ENCODE results near the gene ADRM1. TPM values are rescaled to one million over a fixed set of nuclear protein-coding genes. Genes with fewer than 3 reads are reported as not detected.

The ADRM1 gene
- total RNA-seq, 1 donor from 2014 or later, result 52.3 TPM

DNA sequence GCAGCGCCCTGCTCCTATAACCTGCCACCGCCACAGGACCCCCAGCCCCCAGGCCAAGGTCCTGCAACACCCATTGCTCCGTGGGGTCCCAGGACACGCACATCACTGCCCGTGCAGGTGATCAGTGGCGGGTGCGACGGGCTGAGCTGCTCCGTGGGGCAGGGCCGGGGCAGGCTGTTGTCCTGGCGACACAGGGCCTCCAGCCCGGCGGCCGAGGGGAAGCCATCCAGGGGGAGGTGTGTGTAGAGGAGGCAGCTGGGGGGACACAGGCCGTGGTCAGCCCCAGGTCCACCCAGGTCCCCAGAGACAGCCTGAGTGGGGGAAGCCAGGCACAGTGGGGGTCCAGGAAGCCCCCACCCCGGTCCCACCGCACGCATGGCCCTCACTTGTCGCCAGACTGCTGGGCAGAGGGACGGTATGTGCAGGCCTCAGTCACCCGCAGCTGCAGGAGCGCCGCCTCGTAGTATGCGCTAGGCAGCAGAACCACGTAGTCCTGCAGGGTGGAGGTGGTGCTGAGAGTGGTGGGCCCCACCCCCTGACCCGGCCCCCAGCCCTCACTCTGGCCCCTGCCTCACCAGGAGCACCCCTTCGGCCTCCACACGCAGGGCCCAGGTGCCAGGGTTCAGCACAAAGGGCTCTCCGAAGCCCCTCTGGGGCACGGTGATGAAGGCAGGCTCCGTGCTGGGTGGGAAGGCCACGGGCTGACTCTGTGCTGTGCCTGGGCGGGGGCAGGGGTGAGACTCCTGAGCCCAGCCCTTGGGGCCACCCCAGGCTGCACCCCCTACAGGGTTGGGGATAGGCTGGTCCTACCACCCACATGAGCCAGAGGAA, 30.4 kb downstream of the ADRM1 start:
- Histone ChIP-seq H3K27ac (no peak overlapping the region), H3K36me3 (no peaks in the 10 kb centered on the region), H2AFZ (replicated peaks) (no peak overlapping the region), H3K27me3 (no peaks in the 10 kb centered on the region), H3K9me3 (ENCODE audit: low read depth) (no peaks in the 10 kb centered on the region), H3F3A (ENCODE audit: low read depth) (no peaks in the 10 kb centered on the region), H4K20me1 (ENCODE audit: low read depth) (no peaks in the 10 kb centered on the region), H3K4me2 (no peak overlapping the region), H3K79me2 (ENCODE audit: low read depth) (no peaks in the 10 kb centered on the region), H3K4me1 (no peaks in the 10 kb centered on the region), H3K9ac (no peak overlapping the region), H3K4me3 (no peak overlapping the region)
- no peaks in the 10 kb centered on the region for H3K4me1 Mint-ChIP-seq
- no peak for DNase-seq (ENCODE audit: low spot score)
- no peaks in the 10 kb centered on the region for H3K36me3 Mint-ChIP-seq
- no peak overlapping the region for H3K27ac Mint-ChIP-seq
- H3K4me3 Mint-ChIP-seq, result no peak overlapping the region
- H3K27me3 Mint-ChIP-seq (ENCODE audit: insufficient read depth, low read depth), result no peaks in the 10 kb centered on the region
- TF ChIP-seq EZH2 (IDR thresholded peaks at IDR 0.05) (no peak), EZH2phosphoT487 (IDR thresholded peaks at IDR 0.05) (no peak)
- TF ChIP-seq, protein P1, sequence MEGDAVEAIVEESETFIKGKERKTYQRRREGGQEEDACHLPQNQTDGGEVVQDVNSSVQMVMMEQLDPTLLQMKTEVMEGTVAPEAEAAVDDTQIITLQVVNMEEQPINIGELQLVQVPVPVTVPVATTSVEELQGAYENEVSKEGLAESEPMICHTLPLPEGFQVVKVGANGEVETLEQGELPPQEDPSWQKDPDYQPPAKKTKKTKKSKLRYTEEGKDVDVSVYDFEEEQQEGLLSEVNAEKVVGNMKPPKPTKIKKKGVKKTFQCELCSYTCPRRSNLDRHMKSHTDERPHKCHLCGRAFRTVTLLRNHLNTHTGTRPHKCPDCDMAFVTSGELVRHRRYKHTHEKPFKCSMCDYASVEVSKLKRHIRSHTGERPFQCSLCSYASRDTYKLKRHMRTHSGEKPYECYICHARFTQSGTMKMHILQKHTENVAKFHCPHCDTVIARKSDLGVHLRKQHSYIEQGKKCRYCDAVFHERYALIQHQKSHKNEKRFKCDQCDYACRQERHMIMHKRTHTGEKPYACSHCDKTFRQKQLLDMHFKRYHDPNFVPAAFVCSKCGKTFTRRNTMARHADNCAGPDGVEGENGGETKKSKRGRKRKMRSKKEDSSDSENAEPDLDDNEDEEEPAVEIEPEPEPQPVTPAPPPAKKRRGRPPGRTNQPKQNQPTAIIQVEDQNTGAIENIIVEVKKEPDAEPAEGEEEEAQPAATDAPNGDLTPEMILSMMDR (IDR thresholded peaks at IDR 0.05), result no peak
- no peaks in the 10 kb centered on the region for H3K9me3 Mint-ChIP-seq

DNA sequence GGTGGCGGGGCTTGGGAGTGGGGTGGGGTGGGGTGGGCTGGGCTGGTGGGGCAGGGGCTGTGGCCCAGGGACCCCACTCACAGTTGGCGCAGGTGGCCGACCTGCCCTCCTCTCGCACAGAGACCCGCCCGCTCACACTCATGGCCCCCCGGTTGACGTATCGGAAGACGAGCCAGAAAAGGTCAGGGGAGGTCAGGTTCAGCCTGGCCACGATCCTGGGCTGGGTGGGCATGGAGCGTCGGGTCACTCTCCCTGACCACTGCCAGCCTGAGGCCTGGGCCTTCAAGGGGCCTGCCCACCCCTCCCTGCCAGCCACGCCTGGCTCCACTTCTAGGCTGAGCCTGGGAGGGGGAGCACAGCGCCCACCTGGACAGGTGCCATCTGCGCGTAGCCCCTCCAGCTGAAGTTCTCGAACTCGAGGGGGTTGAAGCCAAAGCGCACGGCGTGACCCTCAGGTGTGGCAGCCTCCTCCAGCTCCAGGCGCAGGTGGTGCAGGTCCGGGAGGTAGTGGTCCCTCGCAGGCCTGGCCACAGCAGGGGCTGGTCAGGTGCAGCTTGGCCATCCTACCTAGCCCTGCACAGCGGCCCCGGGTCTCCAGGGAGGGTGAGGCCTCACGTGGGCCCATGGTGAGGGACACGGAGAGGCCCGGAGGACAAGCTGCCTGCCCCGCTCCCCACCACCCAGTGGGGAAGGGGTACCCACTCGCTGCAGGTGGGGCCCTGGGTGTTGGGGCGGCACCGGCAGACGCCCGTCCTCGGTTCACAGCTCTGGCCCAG, 31.2 kb downstream of the ADRM1 start:
- Histone ChIP-seq H3K79me2 (ENCODE audit: low read depth) (no peaks in the 10 kb centered on the region), H4K20me1 (ENCODE audit: low read depth) (no peaks in the 10 kb centered on the region), H3K4me2 (no peak overlapping the region), H3K27me3 (no peaks in the 10 kb centered on the region), H3F3A (ENCODE audit: low read depth) (no peaks in the 10 kb centered on the region), H3K4me1 (no peaks in the 10 kb centered on the region), H3K4me3 (no peak overlapping the region), H3K27ac (no peak overlapping the region), H3K9ac (no peak overlapping the region), H3K36me3 (no peaks in the 10 kb centered on the region), H3K9me3 (ENCODE audit: low read depth) (no peaks in the 10 kb centered on the region), H2AFZ (replicated peaks) (no peak overlapping the region)
- H3K4me1 Mint-ChIP-seq, result no peaks in the 10 kb centered on the region
- no peaks in the 10 kb centered on the region for H3K27me3 Mint-ChIP-seq (ENCODE audit: insufficient read depth, low read depth)
- no peak overlapping the region for H3K4me3 Mint-ChIP-seq
- H3K36me3 Mint-ChIP-seq, result no peaks in the 10 kb centered on the region
- H3K9me3 Mint-ChIP-seq, result no peaks in the 10 kb centered on the region
- DNase-seq (ENCODE audit: low spot score), result no peak
- TF ChIP-seq EZH2 (IDR thresholded peaks at IDR 0.05) (no peak), EZH2phosphoT487 (IDR thresholded peaks at IDR 0.05) (no peak)
- TF ChIP-seq, protein P1 (IDR thresholded peaks at IDR 0.05), result no peak
- H3K27ac Mint-ChIP-seq, result no peak overlapping the region

DNA sequence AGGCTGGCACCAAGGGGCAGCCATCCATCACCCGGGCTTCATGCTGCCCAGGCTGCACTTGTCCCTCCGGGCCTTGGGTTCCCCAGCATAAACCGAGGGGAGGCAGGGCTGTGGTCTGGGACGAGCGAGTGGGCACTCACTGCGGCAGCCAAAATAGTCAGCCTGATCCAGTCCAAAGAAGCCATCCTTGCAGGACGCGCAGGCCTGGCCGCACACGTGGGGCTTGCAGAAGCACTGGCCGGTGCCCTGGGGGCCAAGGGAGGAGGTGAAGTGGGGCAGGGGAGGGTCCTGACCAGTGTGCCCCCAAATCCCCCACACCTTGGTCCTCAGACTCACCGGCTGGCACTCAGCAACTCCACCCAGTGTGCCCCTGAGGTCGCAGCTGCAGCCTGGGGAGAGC, 32.1 kb downstream of the ADRM1 start:
- TF ChIP-seq, protein P1 (IDR thresholded peaks at IDR 0.05), result no peak
- TF ChIP-seq EZH2phosphoT487 (IDR thresholded peaks at IDR 0.05), result no peak
- no peak for TF ChIP-seq EZH2 (IDR thresholded peaks at IDR 0.05)
- peaks cover 2% of the 10 kb centered on the region for H3K27me3 Mint-ChIP-seq (ENCODE audit: insufficient read depth, low read depth)
- no peak overlapping the region for H2AFZ ChIP-seq (replicated peaks)

More for the DNA sequence above, 32.1 kb downstream of the ADRM1 start:
- H3K27ac Mint-ChIP-seq, result no peak overlapping the region
- Histone ChIP-seq H3K4me2 (no peak overlapping the region), H4K20me1 (ENCODE audit: low read depth) (no peaks in the 10 kb centered on the region), H3K4me3 (no peak overlapping the region), H3K27ac (no peak overlapping the region), H3F3A (ENCODE audit: low read depth) (peaks cover 4% of the 10 kb centered on the region), H3K79me2 (ENCODE audit: low read depth) (no peaks in the 10 kb centered on the region), H3K27me3 (no peaks in the 10 kb centered on the region), H3K4me1 (no peaks in the 10 kb centered on the region), H3K9ac (no peak overlapping the region), H3K36me3 (no peaks in the 10 kb centered on the region), H3K9me3 (ENCODE audit: low read depth) (no peaks in the 10 kb centered on the region)
- H3K4me3 Mint-ChIP-seq, result no peak overlapping the region
- no peak for DNase-seq (ENCODE audit: low spot score)
- peaks cover under 1% of the 10 kb centered on the region for H3K36me3 Mint-ChIP-seq
- no peaks in the 10 kb centered on the region for H3K9me3 Mint-ChIP-seq
- H3K4me1 Mint-ChIP-seq, result no peaks in the 10 kb centered on the region

Measured in neural progenitor cell (in vitro differentiated cells).